ENCODE measurements around the gene PDIA6. TPM values are rescaled to one million over a fixed set of nuclear protein-coding genes. Genes with fewer than 3 reads are reported as not detected.
A peak's percentile ranks its signal among the peaks of the same experiment; 100 is the strongest.
"Not testable (repeated sequence)": the region's sequence is repeated elsewhere in the genome, so short reads cannot be mapped to it uniquely, and the experiment has no call there.

The PDIA6 gene
- total RNA-seq, 1 donor: 277 TPM

DNA sequence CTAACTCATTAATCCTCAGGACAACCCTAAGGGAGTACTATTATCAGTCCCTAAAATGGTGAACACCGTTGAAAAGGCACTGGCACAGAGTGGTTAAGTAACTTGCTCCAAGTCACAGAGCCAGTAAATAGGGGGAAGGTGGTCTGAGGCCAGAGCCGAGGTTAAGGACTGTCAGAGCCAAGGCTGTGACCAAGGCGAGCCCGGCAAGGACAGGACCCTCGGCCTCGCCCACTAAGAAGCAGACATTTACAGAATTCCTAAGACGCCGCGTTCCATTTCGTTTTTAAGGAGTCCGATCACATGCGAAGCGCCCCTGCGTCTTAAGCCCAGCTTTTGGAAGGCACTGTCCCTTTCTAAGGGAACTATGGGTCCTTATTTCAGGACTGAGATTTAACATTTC is 1.1 kb downstream of the PDIA6 start:
- H3K4me3 ChIP-seq (ENCODE audit: low read depth, low read length): peak overlapping the region; percentile 84
- TF ChIP-seq, protein P1, sequence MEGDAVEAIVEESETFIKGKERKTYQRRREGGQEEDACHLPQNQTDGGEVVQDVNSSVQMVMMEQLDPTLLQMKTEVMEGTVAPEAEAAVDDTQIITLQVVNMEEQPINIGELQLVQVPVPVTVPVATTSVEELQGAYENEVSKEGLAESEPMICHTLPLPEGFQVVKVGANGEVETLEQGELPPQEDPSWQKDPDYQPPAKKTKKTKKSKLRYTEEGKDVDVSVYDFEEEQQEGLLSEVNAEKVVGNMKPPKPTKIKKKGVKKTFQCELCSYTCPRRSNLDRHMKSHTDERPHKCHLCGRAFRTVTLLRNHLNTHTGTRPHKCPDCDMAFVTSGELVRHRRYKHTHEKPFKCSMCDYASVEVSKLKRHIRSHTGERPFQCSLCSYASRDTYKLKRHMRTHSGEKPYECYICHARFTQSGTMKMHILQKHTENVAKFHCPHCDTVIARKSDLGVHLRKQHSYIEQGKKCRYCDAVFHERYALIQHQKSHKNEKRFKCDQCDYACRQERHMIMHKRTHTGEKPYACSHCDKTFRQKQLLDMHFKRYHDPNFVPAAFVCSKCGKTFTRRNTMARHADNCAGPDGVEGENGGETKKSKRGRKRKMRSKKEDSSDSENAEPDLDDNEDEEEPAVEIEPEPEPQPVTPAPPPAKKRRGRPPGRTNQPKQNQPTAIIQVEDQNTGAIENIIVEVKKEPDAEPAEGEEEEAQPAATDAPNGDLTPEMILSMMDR (IDR thresholded peaks at IDR 0.05; ENCODE audit: insufficient read depth, low read length): no peak
- DNase-seq (ENCODE audit: low read depth): peak; percentile 25

DNA sequence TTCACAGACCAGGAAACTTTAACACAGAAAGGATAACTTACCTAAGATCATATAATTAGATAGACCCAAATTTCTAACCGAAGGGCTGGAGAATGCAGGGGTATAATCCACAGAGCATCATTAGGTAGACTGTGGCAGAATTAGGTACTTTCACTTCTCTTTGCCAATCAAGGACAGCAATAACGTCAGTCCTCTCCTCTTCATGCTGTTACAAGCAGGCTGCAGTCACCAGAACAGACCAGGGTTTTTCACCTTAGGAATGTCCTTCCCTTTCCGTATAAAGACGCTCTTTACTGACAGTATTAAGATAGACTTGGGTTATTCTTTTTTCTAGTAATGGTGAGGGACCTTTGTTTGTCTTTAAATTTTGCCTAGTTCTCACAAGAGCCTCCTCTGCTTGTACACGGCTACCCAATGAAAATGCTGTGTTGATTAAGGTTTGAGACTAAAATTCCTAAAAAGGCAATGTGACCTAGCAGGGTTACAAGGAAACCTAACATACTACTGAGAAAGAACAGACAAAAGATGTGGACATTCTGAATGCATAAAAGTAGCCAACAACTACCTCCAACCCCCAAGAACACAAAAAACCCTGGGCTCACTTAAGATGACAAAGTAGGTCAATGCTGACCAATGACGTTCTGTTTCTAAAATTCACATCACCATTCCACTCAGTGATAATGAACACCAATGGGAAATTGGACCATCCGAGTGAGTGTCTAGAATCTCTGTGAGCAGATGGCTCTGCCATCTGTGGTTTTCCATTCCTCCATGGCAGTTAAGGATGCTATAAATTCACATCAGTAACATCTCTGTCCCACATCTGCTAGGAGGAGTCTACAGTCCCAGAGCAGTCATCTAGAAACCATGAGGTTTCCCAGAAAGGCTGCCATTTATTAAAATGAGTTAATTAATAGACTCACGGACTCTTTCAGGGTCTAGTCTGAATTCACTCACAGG is 2.1 kb downstream of the PDIA6 start:
- TF ChIP-seq, protein P1 (IDR thresholded peaks at IDR 0.05; ENCODE audit: insufficient read depth, low read length): no peak
- peak overlapping the region; percentile 84 for H3K4me3 ChIP-seq (ENCODE audit: low read depth, low read length)
- DNase-seq (ENCODE audit: low read depth): peak; percentile 24

DNA sequence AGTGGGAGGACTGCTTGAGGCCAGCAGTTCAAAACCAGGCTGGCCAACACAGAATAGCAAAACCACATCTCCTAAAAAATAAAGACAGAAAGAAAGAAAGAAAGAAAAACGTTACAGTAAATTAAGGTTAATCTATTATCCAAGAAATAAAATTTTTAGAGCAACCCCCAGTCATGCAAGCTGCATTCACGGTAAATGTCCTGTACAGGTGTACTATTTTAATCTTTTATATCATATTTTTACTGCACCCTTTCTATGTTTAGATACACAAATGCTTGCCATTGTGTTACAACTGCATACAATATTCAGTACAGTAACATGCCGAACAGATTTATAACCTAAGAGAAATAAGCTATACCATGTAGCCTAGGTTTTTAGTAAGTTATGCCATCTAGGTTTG is 6.0 kb downstream of the PDIA6 start:
- TF ChIP-seq, protein P1 (IDR thresholded peaks at IDR 0.05; ENCODE audit: insufficient read depth, low read length): no peak
- DNase-seq (ENCODE audit: low read depth): no peak
- no peak overlapping the region for H3K4me3 ChIP-seq (ENCODE audit: low read depth, low read length)

DNA sequence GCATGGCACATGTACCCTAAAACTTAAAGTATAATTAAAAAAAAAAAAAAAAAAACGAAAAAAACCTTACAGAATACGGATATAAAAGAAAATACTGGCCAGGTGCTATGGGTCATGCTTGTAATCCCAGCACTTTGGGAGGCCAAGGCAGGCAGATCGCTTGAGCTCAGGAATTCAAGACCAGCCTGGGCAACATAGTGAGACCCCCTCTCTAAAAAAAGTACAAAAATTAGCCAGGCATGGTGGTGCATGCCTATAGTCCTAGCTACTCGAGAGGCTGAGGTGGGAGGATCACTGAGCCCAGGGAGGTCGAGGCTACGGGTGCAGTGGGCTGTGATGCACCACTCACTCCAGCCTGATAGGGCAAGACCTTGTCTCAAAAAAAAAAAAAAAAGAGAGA is 6.6 kb downstream of the PDIA6 start:
- H3K4me3 ChIP-seq (ENCODE audit: low read depth, low read length): not testable (repeated sequence)

DNA sequence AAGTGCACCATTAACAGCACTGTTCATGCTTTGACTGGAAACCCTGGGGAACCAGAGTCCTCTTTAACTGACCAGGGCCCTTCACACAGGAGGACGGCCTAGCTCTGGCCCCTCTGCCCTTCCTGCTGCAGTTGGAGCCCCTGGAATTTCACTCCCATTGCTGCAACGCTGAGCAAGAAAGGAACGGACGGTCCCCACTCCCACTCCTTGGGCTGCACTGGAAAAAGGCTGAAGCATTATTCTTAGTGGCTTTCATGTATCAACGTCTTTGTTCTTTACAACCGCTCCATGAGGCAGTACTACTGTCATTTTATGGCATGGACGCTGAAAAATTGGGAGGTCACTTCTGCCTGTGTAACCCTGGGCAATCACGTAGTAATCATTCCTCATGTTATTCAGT is 9.9 kb downstream of the PDIA6 start:
- TF ChIP-seq, protein P1 (IDR thresholded peaks at IDR 0.05; ENCODE audit: insufficient read depth, low read length): no peak
- H3K4me3 ChIP-seq (ENCODE audit: low read depth, low read length): no peak overlapping the region
- no peak for DNase-seq (ENCODE audit: low read depth)

More for the DNA sequence above, 6.6 kb downstream of the PDIA6 start:
- not testable (repeated sequence) for DNase-seq (ENCODE audit: low read depth)

DNA sequence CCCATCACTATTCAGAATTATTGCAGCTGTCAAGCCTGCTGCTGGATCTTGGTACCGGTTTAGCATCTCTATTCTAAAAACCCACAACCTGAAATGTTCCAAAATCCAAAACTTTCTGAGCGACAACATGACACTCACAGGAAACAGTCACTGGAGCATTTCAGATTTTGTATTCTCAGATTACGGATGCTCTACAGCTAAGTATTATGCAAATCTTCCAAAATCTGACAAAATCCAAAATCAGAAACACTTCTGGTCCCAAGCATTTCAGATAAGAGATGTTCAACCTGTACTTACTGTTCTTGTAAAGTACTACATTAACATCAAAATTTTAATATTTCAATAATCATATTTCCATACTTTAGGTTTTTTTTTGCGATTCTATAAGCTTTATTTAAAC is 12.4 kb downstream of the PDIA6 start:
- H3K4me3 ChIP-seq (ENCODE audit: low read depth, low read length): no peak overlapping the region
- DNase-seq (ENCODE audit: low read depth): no peak
- TF ChIP-seq, protein P1 (IDR thresholded peaks at IDR 0.05; ENCODE audit: insufficient read depth, low read length): no peak

DNA sequence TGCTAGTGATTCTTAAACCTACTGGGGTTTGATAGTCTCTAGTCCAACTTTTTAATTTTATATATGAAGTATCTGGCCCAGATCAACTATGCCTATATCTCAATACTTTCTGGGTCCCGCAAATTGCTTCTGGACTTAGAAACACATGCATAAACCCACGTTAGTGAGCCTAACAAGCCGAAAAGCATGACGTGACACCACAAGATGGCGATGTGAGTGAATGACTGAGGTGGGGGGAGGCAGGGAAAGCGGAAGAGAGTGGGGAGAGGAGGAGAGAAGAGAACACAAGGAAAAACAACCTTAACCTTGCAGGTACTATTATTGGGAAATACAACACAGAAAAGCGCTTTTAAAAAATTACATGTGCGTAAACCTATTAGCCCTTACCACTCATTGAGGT is 13.8 kb downstream of the PDIA6 start:
- DNase-seq (ENCODE audit: low read depth): no peak
- no peak overlapping the region for H3K4me3 ChIP-seq (ENCODE audit: low read depth, low read length)
- TF ChIP-seq, protein P1 (IDR thresholded peaks at IDR 0.05; ENCODE audit: insufficient read depth, low read length): no peak
